M059J (cell line): Measurements from ENCODE around the gene PARN. TPM values are rescaled to one million over a fixed set of nuclear protein-coding genes. Genes with fewer than 3 reads are reported as not detected.
"Not testable (repeated sequence)": the region's sequence is repeated elsewhere in the genome, so short reads cannot be mapped to it uniquely, and the experiment has no call there.

ENCODE experiments used
- DNase-seq: peaks from one replicate; pipeline ENCODE4 v3.0.0-alpha.2; 2012; ENCODE audit warnings: low read depth
- total RNA-seq: library from RNA; depleted of rRNA; stranded (reverse); fragments of >200 nt; shearing (Covaris generic); gene quantifications from 2 replicates; pipeline ENCODE4 v1.2.3, GENCODE V29; 2014

The PARN gene
- total RNA-seq, 1 experiment from 2014 or later = 54.3 TPM

- DNase-seq = no peak
These were observed 192.6 kb downstream of the PARN start for GRCh38 chr16:14437426-14437825.

GRCh38 chr16:14436401-14436955 is 193.6 kb downstream of the PARN start:
- DNase-seq = no peak

GRCh38 chr16:14434860-14435259 is 195.2 kb downstream of the PARN start:
- DNase-seq = no peak

- DNase-seq = not testable (repeated sequence)
These were observed 201.0 kb downstream of the PARN start for GRCh38 chr16:14428971-14429637.

- DNase-seq = no peak
These were observed 202.0 kb downstream of the PARN start for GRCh38 chr16:14428043-14428442.

- DNase-seq = no peak
These were observed 202.6 kb downstream of the PARN start for GRCh38 chr16:14427371-14427948.

- no peak for DNase-seq
These were observed 205.5 kb downstream of the PARN start for GRCh38 chr16:14424595-14424994.

- no peak for DNase-seq
These were observed 206.7 kb downstream of the PARN start for GRCh38 chr16:14423344-14423743.

- DNase-seq = no peak
These were observed 209.2 kb downstream of the PARN start for GRCh38 chr16:14420721-14421488.

GRCh38 chr16:14420243-14420642 is 209.8 kb downstream of the PARN start:
- DNase-seq = not testable (repeated sequence)

- DNase-seq = no peak
These were observed 210.2 kb downstream of the PARN start for GRCh38 chr16:14419817-14420216.

GRCh38 chr16:14418795-14419225 is 211.2 kb downstream of the PARN start:
- DNase-seq = no peak

- DNase-seq = no peak
These were observed 213.9 kb downstream of the PARN start for GRCh38 chr16:14416184-14416583.

- no peak for DNase-seq
These were observed 214.8 kb downstream of the PARN start for GRCh38 chr16:14415291-14415690.

- DNase-seq = peak; percentile 93
These were observed 220.5 kb downstream of the PARN start for GRCh38 chr16:14409563-14409962.

GRCh38 chr16:14407786-14408399 is 222.2 kb downstream of the PARN start:
- no peak for DNase-seq

GRCh38 chr16:14405611-14406537 is 224.2 kb downstream of the PARN start:
- no peak for DNase-seq

- DNase-seq = not testable (repeated sequence)
These were observed 227.1 kb downstream of the PARN start for GRCh38 chr16:14403001-14403389.

- not testable (repeated sequence) for DNase-seq
These were observed 227.7 kb downstream of the PARN start for GRCh38 chr16:14402114-14403000.

GRCh38 chr16:14401711-14402061 is 228.4 kb downstream of the PARN start:
- DNase-seq = peak; percentile 36
